ENCODE data around the gene GCNT2. TPM values are rescaled to one million over a fixed set of nuclear protein-coding genes. Genes with fewer than 3 reads are reported as not detected.

GCNT2 gene
- total RNA-seq, 1 experiment from 2014 or later, result 0.28 TPM

- Histone ChIP-seq H3K9me3 (ENCODE audit: low read depth, low read length, poor library complexity, severe bottlenecking) (no peaks in the 10 kb centered on the region), H3K27ac (ENCODE audit: low read depth, low read length, poor library complexity, severe bottlenecking) (no peak overlapping the region), H3K4me1 (ENCODE audit: insufficient read depth, low read length, poor library complexity, severe bottlenecking) (no peaks in the 10 kb centered on the region), H3K4me3 (ENCODE audit: low read depth, low read length, poor library complexity, severe bottlenecking) (no peak overlapping the region), H3K36me3 (ENCODE audit: insufficient read depth, low read length, poor library complexity, severe bottlenecking) (no peaks in the 10 kb centered on the region), H3K27me3 (replicated peaks; ENCODE audit: insufficient read depth, low read depth, low read length, poor library complexity) (no peaks in the 10 kb centered on the region)
- TF ChIP-seq, protein P1, sequence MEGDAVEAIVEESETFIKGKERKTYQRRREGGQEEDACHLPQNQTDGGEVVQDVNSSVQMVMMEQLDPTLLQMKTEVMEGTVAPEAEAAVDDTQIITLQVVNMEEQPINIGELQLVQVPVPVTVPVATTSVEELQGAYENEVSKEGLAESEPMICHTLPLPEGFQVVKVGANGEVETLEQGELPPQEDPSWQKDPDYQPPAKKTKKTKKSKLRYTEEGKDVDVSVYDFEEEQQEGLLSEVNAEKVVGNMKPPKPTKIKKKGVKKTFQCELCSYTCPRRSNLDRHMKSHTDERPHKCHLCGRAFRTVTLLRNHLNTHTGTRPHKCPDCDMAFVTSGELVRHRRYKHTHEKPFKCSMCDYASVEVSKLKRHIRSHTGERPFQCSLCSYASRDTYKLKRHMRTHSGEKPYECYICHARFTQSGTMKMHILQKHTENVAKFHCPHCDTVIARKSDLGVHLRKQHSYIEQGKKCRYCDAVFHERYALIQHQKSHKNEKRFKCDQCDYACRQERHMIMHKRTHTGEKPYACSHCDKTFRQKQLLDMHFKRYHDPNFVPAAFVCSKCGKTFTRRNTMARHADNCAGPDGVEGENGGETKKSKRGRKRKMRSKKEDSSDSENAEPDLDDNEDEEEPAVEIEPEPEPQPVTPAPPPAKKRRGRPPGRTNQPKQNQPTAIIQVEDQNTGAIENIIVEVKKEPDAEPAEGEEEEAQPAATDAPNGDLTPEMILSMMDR (conservative IDR thresholded peaks at IDR 0.05; ENCODE audit: low read depth, low read length), result no peak
- no peak for TF ChIP-seq EZH2 (IDR thresholded peaks at IDR 0.05; ENCODE audit: borderline replicate concordance, low read depth, low read length, poor library complexity, severe bottlenecking)
- ChIA-PET POLR2A (ENCODE audit: low non-redundant PET) (no interaction called here), CTCF (no interaction called here)
- no peak for DNase-seq (ENCODE audit: low spot score)
- intact Hi-C loops (cut with micrococcal nuclease; ENCODE audit: unreplicated experiment), result no loop called here
- BruUV-seq (replicated peaks), result no TSS peak
Observed at GRCh38 chr6:10545482-10545881, 24.3 kb downstream of the GCNT2 start.

DNA sequence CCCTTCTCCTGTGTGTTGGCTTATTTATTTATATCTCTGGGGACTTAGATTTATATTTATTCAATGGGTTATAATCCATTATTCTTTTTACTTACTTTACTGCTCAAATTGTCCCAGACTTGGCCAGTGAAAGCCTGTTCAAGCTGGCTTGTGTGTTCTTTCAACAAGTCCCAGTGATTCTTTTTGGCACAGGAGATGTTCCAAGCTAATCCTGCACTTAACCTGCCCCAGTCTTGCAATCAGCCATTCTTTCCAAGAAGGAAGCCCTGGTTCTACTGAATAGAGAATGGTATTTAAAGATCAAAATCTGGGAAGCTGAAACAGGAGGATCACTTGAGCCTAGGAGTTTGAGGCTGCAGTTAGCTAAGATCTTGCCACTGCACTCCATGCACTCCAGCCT, 26.7 kb downstream of the GCNT2 start:
- ChIA-PET POLR2A (ENCODE audit: low non-redundant PET) (no interaction called here), CTCF (no interaction called here)
- Histone ChIP-seq H3K36me3 (ENCODE audit: insufficient read depth, low read length, poor library complexity, severe bottlenecking) (no peaks in the 10 kb centered on the region), H3K9me3 (ENCODE audit: low read depth, low read length, poor library complexity, severe bottlenecking) (no peaks in the 10 kb centered on the region), H3K27ac (ENCODE audit: low read depth, low read length, poor library complexity, severe bottlenecking) (no peak overlapping the region), H3K27me3 (replicated peaks; ENCODE audit: insufficient read depth, low read depth, low read length, poor library complexity) (no peaks in the 10 kb centered on the region), H3K4me3 (ENCODE audit: low read depth, low read length, poor library complexity, severe bottlenecking) (no peak overlapping the region), H3K4me1 (ENCODE audit: insufficient read depth, low read length, poor library complexity, severe bottlenecking) (no peaks in the 10 kb centered on the region)
- DNase-seq (ENCODE audit: low spot score), result no peak
- intact Hi-C loops (cut with micrococcal nuclease; ENCODE audit: unreplicated experiment), result no loop called here
- TF ChIP-seq EZH2 (IDR thresholded peaks at IDR 0.05; ENCODE audit: borderline replicate concordance, low read depth, low read length, poor library complexity, severe bottlenecking), result no peak
- TF ChIP-seq, protein P1 (conservative IDR thresholded peaks at IDR 0.05; ENCODE audit: low read depth, low read length), result no peak
- BruUV-seq (replicated peaks), result no TSS peak

- intact Hi-C loops (cut with micrococcal nuclease; ENCODE audit: unreplicated experiment), result no loop called here
- no peaks in the 10 kb centered on the region for H3K27me3 ChIP-seq (replicated peaks; ENCODE audit: insufficient read depth, low read depth, low read length, poor library complexity)
- no peaks in the 10 kb centered on the region for H3K9me3 ChIP-seq (ENCODE audit: low read depth, low read length, poor library complexity, severe bottlenecking)
- TF ChIP-seq, protein P1 (conservative IDR thresholded peaks at IDR 0.05; ENCODE audit: low read depth, low read length), result no peak
- TF ChIP-seq EZH2 (IDR thresholded peaks at IDR 0.05; ENCODE audit: borderline replicate concordance, low read depth, low read length, poor library complexity, severe bottlenecking), result no peak
- BruUV-seq (replicated peaks), result no TSS peak
- ChIA-PET CTCF (no interaction called here), POLR2A (ENCODE audit: low non-redundant PET) (no interaction called here)
- no peaks in the 10 kb centered on the region for H3K36me3 ChIP-seq (ENCODE audit: insufficient read depth, low read length, poor library complexity, severe bottlenecking)
- DNase-seq (ENCODE audit: low spot score), result no peak
- no peak overlapping the region for H3K4me3 ChIP-seq (ENCODE audit: low read depth, low read length, poor library complexity, severe bottlenecking)
- H3K27ac ChIP-seq (ENCODE audit: low read depth, low read length, poor library complexity, severe bottlenecking), result no peak overlapping the region
- H3K4me1 ChIP-seq (ENCODE audit: insufficient read depth, low read length, poor library complexity, severe bottlenecking), result no peaks in the 10 kb centered on the region
Observed at GRCh38 chr6:10550764-10551163, 29.6 kb downstream of the GCNT2 start.
